ENCODE data around the gene TNS3.

DNA sequence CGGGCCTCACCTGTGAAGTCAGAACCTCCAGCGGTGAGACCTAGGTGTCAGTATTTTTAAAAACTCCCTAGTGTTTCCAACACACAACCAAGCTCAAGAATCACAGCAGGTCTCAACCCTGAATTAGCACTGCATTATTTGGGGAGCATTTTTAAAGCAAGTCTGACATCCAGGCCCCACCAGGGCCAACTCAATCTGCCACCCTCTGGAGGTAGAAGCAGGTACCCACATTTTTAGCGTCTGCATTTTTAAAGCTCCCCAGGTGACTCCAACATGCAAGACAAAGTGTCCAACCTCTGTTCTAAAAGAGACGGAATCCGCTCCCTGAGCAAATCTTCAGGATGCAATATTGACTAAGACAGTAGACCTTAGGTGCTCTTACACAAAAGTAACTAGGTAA lies 225.7 kb downstream of the TNS3 start:
- TF ChIP-seq, protein P1, sequence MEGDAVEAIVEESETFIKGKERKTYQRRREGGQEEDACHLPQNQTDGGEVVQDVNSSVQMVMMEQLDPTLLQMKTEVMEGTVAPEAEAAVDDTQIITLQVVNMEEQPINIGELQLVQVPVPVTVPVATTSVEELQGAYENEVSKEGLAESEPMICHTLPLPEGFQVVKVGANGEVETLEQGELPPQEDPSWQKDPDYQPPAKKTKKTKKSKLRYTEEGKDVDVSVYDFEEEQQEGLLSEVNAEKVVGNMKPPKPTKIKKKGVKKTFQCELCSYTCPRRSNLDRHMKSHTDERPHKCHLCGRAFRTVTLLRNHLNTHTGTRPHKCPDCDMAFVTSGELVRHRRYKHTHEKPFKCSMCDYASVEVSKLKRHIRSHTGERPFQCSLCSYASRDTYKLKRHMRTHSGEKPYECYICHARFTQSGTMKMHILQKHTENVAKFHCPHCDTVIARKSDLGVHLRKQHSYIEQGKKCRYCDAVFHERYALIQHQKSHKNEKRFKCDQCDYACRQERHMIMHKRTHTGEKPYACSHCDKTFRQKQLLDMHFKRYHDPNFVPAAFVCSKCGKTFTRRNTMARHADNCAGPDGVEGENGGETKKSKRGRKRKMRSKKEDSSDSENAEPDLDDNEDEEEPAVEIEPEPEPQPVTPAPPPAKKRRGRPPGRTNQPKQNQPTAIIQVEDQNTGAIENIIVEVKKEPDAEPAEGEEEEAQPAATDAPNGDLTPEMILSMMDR (IDR thresholded peaks at IDR 0.05) = no peak
- TF ChIP-seq EZH2 (IDR thresholded peaks at IDR 0.05; ENCODE audit: borderline replicate concordance, insufficient read depth, low read depth, low read length, poor library complexity, severe bottlenecking) = no peak

Data from B cell (primary cell).